ENCODE measurements around the gene LHFPL2. TPM values are rescaled to one million over a fixed set of nuclear protein-coding genes. Genes with fewer than 3 reads are reported as not detected.
A peak's percentile ranks its signal among the peaks of the same experiment; 100 is the strongest.

LHFPL2 gene
- total RNA-seq, 2 donors from 2014 or later = 13.7 to 40.4 TPM

- Histone ChIP-seq H3K4me3 (no peak overlapping the region), H3K36me3 (no peaks in the 10 kb centered on the region), H3K4me1 (replicated peaks) (no peaks in the 10 kb centered on the region), H3K27ac (no peak overlapping the region), H3K9me3 (no peaks in the 10 kb centered on the region), H3K27me3 (replicated peaks; ENCODE audit: insufficient read depth) (no peaks in the 10 kb centered on the region)
- no peak for DNase-seq (ENCODE audit: low spot score)
- no peak for TF ChIP-seq POLR2AphosphoS5 (IDR thresholded peaks at IDR 0.05)
- TF ChIP-seq POLR2A (IDR thresholded peaks at IDR 0.05) = no peak
- TF ChIP-seq CTCF (IDR thresholded peaks at IDR 0.05) = no peak
- intact Hi-C loops (cut with DNase I) = no loop called here
- WGBS = 71% methylated on average over 7 of the region's 7 CpGs
Measured at GRCh38 chr5:78574731-78575161, 73.8 kb downstream of the LHFPL2 start.

- WGBS = 61% methylated on average over 4 of the region's 4 CpGs
- TF ChIP-seq CTCF (IDR thresholded peaks at IDR 0.05) (no peak), POLR2A (IDR thresholded peaks at IDR 0.05) (no peak), POLR2AphosphoS5 (IDR thresholded peaks at IDR 0.05) (no peak)
Measured at GRCh38 chr5:78574131-78574673, 74.4 kb downstream of the LHFPL2 start.

GRCh38 chr5:78573318-78573717, 75.3 kb downstream of the LHFPL2 start:
- TF ChIP-seq POLR2A (IDR thresholded peaks at IDR 0.05) (no peak), CTCF (IDR thresholded peaks at IDR 0.05) (no peak), POLR2AphosphoS5 (IDR thresholded peaks at IDR 0.05) (no peak)
- no peaks in the 10 kb centered on the region for H3K27me3 ChIP-seq (replicated peaks; ENCODE audit: insufficient read depth)
- 84% methylated on average over 2 of the region's 2 CpGs for WGBS
- H3K36me3 ChIP-seq = no peaks in the 10 kb centered on the region
- H3K4me1 ChIP-seq (replicated peaks) = no peaks in the 10 kb centered on the region
- intact Hi-C loops (cut with DNase I) = no loop called here
- H3K9me3 ChIP-seq = no peaks in the 10 kb centered on the region
- no peak for DNase-seq (ENCODE audit: low spot score)
- no peak overlapping the region for H3K4me3 ChIP-seq
- H3K27ac ChIP-seq = no peak overlapping the region

More at GRCh38 chr5:78574131-78574673, 74.4 kb downstream of the LHFPL2 start:
- Histone ChIP-seq H3K9me3 (no peaks in the 10 kb centered on the region), H3K27ac (no peak overlapping the region), H3K4me3 (no peak overlapping the region), H3K36me3 (no peaks in the 10 kb centered on the region), H3K4me1 (replicated peaks) (no peaks in the 10 kb centered on the region), H3K27me3 (replicated peaks; ENCODE audit: insufficient read depth) (no peaks in the 10 kb centered on the region)
- intact Hi-C loops (cut with DNase I) = no loop called here
- DNase-seq (ENCODE audit: low spot score) = no peak

- DNase-seq (ENCODE audit: low spot score) = no peak
- H3K27me3 ChIP-seq (replicated peaks; ENCODE audit: insufficient read depth) = no peaks in the 10 kb centered on the region
- H3K4me3 ChIP-seq = no peak overlapping the region
- 93% methylated on average over 5 of the region's 5 CpGs for whole genome bisulfite sequencing
- no peaks in the 10 kb centered on the region for H3K36me3 ChIP-seq
- intact Hi-C loops (cut with DNase I) = no loop called here
- H3K27ac ChIP-seq = no peak overlapping the region
- no peak for TF ChIP-seq POLR2A (IDR thresholded peaks at IDR 0.05)
- no peak for TF ChIP-seq CTCF (IDR thresholded peaks at IDR 0.05)
- TF ChIP-seq POLR2AphosphoS5 (IDR thresholded peaks at IDR 0.05) = no peak
- H3K9me3 ChIP-seq = no peaks in the 10 kb centered on the region
- no peaks in the 10 kb centered on the region for H3K4me1 ChIP-seq (replicated peaks)
Measured at GRCh38 chr5:78570646-78571045, 77.9 kb downstream of the LHFPL2 start.

- WGBS = 19% methylated on average over 10 of the region's 10 CpGs
- Histone ChIP-seq H3K27me3 (replicated peaks; ENCODE audit: insufficient read depth) (no peaks in the 10 kb centered on the region), H3K4me3 (no peak overlapping the region), H3K4me1 (replicated peaks) (no peaks in the 10 kb centered on the region), H3K9me3 (no peaks in the 10 kb centered on the region), H3K27ac (no peak overlapping the region), H3K36me3 (no peaks in the 10 kb centered on the region)
- DNase-seq (ENCODE audit: low spot score) = peak; percentile 55
- intact Hi-C loops (cut with DNase I) = no loop called here
- TF ChIP-seq POLR2A (IDR thresholded peaks at IDR 0.05) (no peak), CTCF (IDR thresholded peaks at IDR 0.05) (no peak), POLR2AphosphoS5 (IDR thresholded peaks at IDR 0.05) (no peak)
Measured at GRCh38 chr5:78569441-78569840, 79.1 kb downstream of the LHFPL2 start.

Data from prostate gland (tissue), 2 donors.